ENCODE results near the gene POLR2A.

DNA sequence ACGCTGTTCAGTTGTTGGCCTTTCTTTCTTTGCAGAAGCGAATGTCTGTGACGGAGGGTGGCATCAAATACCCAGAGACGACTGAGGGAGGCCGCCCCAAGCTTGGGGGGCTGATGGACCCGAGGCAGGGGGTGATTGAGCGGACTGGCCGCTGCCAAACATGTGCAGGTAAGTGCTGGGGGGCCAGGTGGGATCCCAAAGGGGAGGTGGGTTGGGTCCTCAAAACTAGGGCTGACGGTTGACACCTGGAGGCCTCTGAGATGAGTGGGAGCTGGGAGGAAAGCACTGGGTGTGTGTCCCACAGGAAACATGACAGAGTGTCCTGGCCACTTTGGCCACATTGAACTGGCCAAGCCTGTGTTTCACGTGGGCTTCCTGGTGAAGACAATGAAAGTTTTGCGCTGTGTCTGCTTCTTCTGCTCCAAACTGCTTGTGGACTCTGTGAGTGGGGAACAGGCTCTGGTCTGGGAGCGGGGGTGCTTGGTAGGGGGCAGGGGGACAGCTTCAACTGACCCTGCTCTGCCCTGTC, 11.8 kb downstream of the POLR2A start:
- TF ChIP-seq POLR2AphosphoS5 (IDR thresholded peaks at IDR 0.05) (no peak), CTCF (IDR thresholded peaks at IDR 0.05) (no peak)
